Epithelial cell of proximal tubule (primary cell): ENCODE data around the gene PHF21B. TPM values are rescaled to one million over a fixed set of nuclear protein-coding genes. Genes with fewer than 3 reads are reported as not detected.
"Not testable (repeated sequence)": the region's sequence is repeated elsewhere in the genome, so short reads cannot be mapped to it uniquely, and the experiment has no call there.

Source experiments
- DNase-seq: peaks from one replicate; pipeline ENCODE4 v3.0.0-alpha.2; 2011; ENCODE audit warnings: low read depth
- H3K4me3 ChIP-seq: 2 replicates; pipeline ENCODE4 v1.5.1; 2011; ENCODE audit warnings: low read depth, mild to moderate bottlenecking, low read length
- CTCF ChIP-seq: conservative IDR thresholded peaks from 2 replicates; pipeline ENCODE4 v1.5.1; 2012; ENCODE audit warnings: low read depth, mild to moderate bottlenecking, low read length
- total RNA-seq: library from RNA; depleted of rRNA; stranded (reverse); fragments of >200 nt; gene quantifications from 2 replicates; pipeline ENCODE4 v1.2.3, GENCODE V29; 2015

PHF21B gene
- total RNA-seq, 1 donor from 2014 or later, result 2.0 TPM

GRCh38 chr22:44861245-44861644 is 148.6 kb downstream of the PHF21B start:
- no peak overlapping the region for H3K4me3 ChIP-seq
- TF ChIP-seq CTCF, result no peak

GRCh38 chr22:44860311-44860710 is 149.5 kb downstream of the PHF21B start:
- DNase-seq, result no peak
- no peak overlapping the region for H3K4me3 ChIP-seq
- no peak for TF ChIP-seq CTCF

More at GRCh38 chr22:44861245-44861644, 148.6 kb downstream of the PHF21B start:
- DNase-seq, result no peak

GRCh38 chr22:44859641-44860040 is 150.2 kb downstream of the PHF21B start:
- no peak overlapping the region for H3K4me3 ChIP-seq
- TF ChIP-seq CTCF, result no peak
- no peak for DNase-seq

- H3K4me3 ChIP-seq, DNase-seq: not testable (repeated sequence)
Observed at GRCh38 chr22:44858819-44859218, 151.0 kb downstream of the PHF21B start.

GRCh38 chr22:44855855-44856254 is 153.9 kb downstream of the PHF21B start:
- H3K4me3 ChIP-seq, result no peak overlapping the region
- DNase-seq, result no peak
- no peak for TF ChIP-seq CTCF

GRCh38 chr22:44854641-44855040 is 155.2 kb downstream of the PHF21B start:
- not testable (repeated sequence) for DNase-seq, H3K4me3 ChIP-seq

GRCh38 chr22:44850946-44851345 is 158.9 kb downstream of the PHF21B start:
- no peak overlapping the region for H3K4me3 ChIP-seq
- no peak for TF ChIP-seq CTCF
- no peak for DNase-seq

GRCh38 chr22:44848791-44849420 is 160.9 kb downstream of the PHF21B start:
- H3K4me3 ChIP-seq, result no peak overlapping the region
- TF ChIP-seq CTCF, result no peak
- DNase-seq, result no peak
